ENCODE results near the gene PRDX1.

Gene PRDX1

GRCh38 chr1:45510972-45511527 lies 10.6 kb downstream of the PRDX1 start:
- no peak for DNase-seq (ENCODE audit: low spot score)

GRCh38 chr1:45510036-45510971 lies 11.4 kb downstream of the PRDX1 start:
- no peak for DNase-seq (ENCODE audit: low spot score)
- TF ChIP-seq CTCF (IDR thresholded peaks at IDR 0.05) = no peak
- no peak overlapping the region for H3K27ac ChIP-seq
- H3K4me3 ChIP-seq = no peak overlapping the region

More at GRCh38 chr1:45510972-45511527, 10.6 kb downstream of the PRDX1 start:
- no peak overlapping the region for H3K27ac ChIP-seq
- H3K4me3 ChIP-seq = no peak overlapping the region
- TF ChIP-seq CTCF (IDR thresholded peaks at IDR 0.05) = no peak

GRCh38 chr1:45508295-45509151 lies 13.2 kb downstream of the PRDX1 start:
- TF ChIP-seq CTCF (IDR thresholded peaks at IDR 0.05) = no peak
- peak overlapping the region in 1 of 2 donors; percentile 3 for H3K27ac ChIP-seq
- no peak overlapping the region for H3K4me3 ChIP-seq
- DNase-seq (ENCODE audit: low spot score) = no peak

- TF ChIP-seq CTCF (IDR thresholded peaks at IDR 0.05) = no peak
- Histone ChIP-seq H3K27ac (peak overlapping the region in 1 of 2 donors; percentile 3), H3K4me3 (no peak overlapping the region)
- DNase-seq (ENCODE audit: low spot score) = no peak
Observed at GRCh38 chr1:45507893-45508292, 13.8 kb downstream of the PRDX1 start.

GRCh38 chr1:45507195-45507594 lies 14.5 kb downstream of the PRDX1 start:
- Histone ChIP-seq H3K27ac (peak overlapping the region in 1 of 2 donors; percentile 3), H3K4me3 (no peak overlapping the region)
- no peak for DNase-seq (ENCODE audit: low spot score)
- no peak for TF ChIP-seq CTCF (IDR thresholded peaks at IDR 0.05)

GRCh38 chr1:45503462-45504360 lies 18.0 kb downstream of the PRDX1 start:
- DNase-seq (ENCODE audit: low spot score) = peak; percentile 38
- no peak overlapping the region for H3K27ac ChIP-seq
- no peak overlapping the region for H3K4me3 ChIP-seq
- no peak for TF ChIP-seq CTCF (IDR thresholded peaks at IDR 0.05)

Data from coronary artery (tissue), 2 donors.